Measurements from ENCODE around the gene CCDC18.
"Not testable (repeated sequence)": the region's sequence is repeated elsewhere in the genome, so short reads cannot be mapped to it uniquely, and the experiment has no call there.

Gene CCDC18

DNA sequence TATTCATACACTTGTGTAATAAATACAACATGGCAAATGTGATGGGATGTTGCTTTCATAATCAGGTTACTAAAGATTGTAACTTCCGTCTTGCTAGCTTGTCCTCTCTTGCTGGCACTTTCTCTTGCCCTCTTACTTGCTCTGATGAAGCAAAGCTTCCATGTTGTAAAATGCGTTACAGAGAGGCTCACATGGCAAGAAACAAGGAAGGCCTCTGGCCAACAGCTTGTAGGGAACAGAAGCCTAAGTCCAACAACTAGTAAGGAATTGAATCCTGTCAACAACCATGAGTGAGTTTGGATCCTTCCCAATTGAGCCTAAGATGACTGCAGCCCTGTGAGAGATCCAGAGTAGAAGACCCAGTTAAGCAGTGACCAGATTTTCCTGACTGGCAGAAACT, 15.7 kb upstream of the CCDC18 start:
- Histone ChIP-seq H3K4me2 (ENCODE audit: low read length) (no peak overlapping the region), H3K27ac (ENCODE audit: low read length) (no peak overlapping the region), H3K4me3 (ENCODE audit: low read length) (no peak overlapping the region), H3K9ac (ENCODE audit: low read length) (no peak overlapping the region), H3K4me1 (ENCODE audit: low read length) (no peaks in the 10 kb centered on the region), H3K27me3 (ENCODE audit: low read depth, low read length) (no peaks in the 10 kb centered on the region), H4K20me1 (ENCODE audit: insufficient read depth, low read length) (peaks cover 33% of the 10 kb centered on the region), H2AFZ (ENCODE audit: low read depth, low read length) (no peak overlapping the region), H3K36me3 (replicated peaks; ENCODE audit: low read depth, low read length) (no peaks in the 10 kb centered on the region), H3K79me2 (ENCODE audit: low read length) (peaks cover 68% of the 10 kb centered on the region), H3K9me3 (ENCODE audit: insufficient read depth, low read length) (no peaks in the 10 kb centered on the region)
- no peak for TF ChIP-seq EZH2phosphoT487 (IDR thresholded peaks at IDR 0.05; ENCODE audit: low read depth)
- TF ChIP-seq, protein P1, sequence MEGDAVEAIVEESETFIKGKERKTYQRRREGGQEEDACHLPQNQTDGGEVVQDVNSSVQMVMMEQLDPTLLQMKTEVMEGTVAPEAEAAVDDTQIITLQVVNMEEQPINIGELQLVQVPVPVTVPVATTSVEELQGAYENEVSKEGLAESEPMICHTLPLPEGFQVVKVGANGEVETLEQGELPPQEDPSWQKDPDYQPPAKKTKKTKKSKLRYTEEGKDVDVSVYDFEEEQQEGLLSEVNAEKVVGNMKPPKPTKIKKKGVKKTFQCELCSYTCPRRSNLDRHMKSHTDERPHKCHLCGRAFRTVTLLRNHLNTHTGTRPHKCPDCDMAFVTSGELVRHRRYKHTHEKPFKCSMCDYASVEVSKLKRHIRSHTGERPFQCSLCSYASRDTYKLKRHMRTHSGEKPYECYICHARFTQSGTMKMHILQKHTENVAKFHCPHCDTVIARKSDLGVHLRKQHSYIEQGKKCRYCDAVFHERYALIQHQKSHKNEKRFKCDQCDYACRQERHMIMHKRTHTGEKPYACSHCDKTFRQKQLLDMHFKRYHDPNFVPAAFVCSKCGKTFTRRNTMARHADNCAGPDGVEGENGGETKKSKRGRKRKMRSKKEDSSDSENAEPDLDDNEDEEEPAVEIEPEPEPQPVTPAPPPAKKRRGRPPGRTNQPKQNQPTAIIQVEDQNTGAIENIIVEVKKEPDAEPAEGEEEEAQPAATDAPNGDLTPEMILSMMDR (IDR thresholded peaks at IDR 0.05; ENCODE audit: low read depth, low read length), result no peak

- H3K9me3 ChIP-seq (ENCODE audit: insufficient read depth, low read length); H3K36me3 ChIP-seq (replicated peaks; ENCODE audit: low read depth, low read length); H3K4me1 ChIP-seq (ENCODE audit: low read length); H2AFZ ChIP-seq (ENCODE audit: low read depth, low read length); H3K9ac ChIP-seq (ENCODE audit: low read length); H3K27ac ChIP-seq (ENCODE audit: low read length); H3K4me2 ChIP-seq (ENCODE audit: low read length); H3K4me3 ChIP-seq (ENCODE audit: low read length); H3K27me3 ChIP-seq (ENCODE audit: low read depth, low read length): not testable (repeated sequence)
- Histone ChIP-seq H4K20me1 (ENCODE audit: insufficient read depth, low read length) (peaks cover 37% of the 10 kb centered on the region), H3K79me2 (ENCODE audit: low read length) (peaks cover 76% of the 10 kb centered on the region)
Observed at GRCh38 chr1:93165895-93166294, 14.6 kb upstream of the CCDC18 start.

DNA sequence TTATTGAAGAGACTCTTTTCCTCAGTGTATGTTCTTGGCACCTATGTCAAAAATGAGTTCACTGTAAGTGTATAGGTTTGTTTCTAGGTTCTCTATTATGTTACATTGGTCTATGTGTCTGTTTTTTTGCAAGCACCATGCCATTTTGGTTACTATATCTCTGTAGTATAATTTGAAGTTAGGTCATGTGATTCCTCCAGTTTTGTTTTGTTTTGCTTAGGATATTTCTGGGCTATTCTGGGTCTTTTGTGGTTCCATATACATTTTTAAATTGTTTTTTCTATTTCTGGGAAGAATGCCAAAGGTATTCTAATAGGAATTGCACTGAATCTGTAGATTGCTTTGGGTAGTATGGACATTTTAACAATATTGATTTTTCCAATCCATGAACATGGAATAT, 13.5 kb upstream of the CCDC18 start:
- Histone ChIP-seq H3K9ac (ENCODE audit: low read length) (no peak overlapping the region), H3K27ac (ENCODE audit: low read length) (no peak overlapping the region), H3K9me3 (ENCODE audit: insufficient read depth, low read length) (no peaks in the 10 kb centered on the region), H3K4me3 (ENCODE audit: low read length) (no peak overlapping the region), H2AFZ (ENCODE audit: low read depth, low read length) (no peak overlapping the region), H3K36me3 (replicated peaks; ENCODE audit: low read depth, low read length) (peaks cover 8% of the 10 kb centered on the region), H4K20me1 (ENCODE audit: insufficient read depth, low read length) (peaks cover 39% of the 10 kb centered on the region), H3K4me1 (ENCODE audit: low read length) (no peaks in the 10 kb centered on the region), H3K4me2 (ENCODE audit: low read length) (no peak overlapping the region), H3K27me3 (ENCODE audit: low read depth, low read length) (no peaks in the 10 kb centered on the region), H3K79me2 (ENCODE audit: low read length) (peaks cover 80% of the 10 kb centered on the region)
- TF ChIP-seq, protein P1 (IDR thresholded peaks at IDR 0.05; ENCODE audit: low read depth, low read length), result no peak
- no peak for TF ChIP-seq EZH2phosphoT487 (IDR thresholded peaks at IDR 0.05; ENCODE audit: low read depth)

GRCh38 chr1:93170141-93170678, 10.3 kb upstream of the CCDC18 start:
- peaks cover 55% of the 10 kb centered on the region for H4K20me1 ChIP-seq (ENCODE audit: insufficient read depth, low read length)
- not testable (repeated sequence) for H2AFZ ChIP-seq (ENCODE audit: low read depth, low read length); H3K9ac ChIP-seq (ENCODE audit: low read length); H3K4me2 ChIP-seq (ENCODE audit: low read length); H3K27me3 ChIP-seq (ENCODE audit: low read depth, low read length); H3K27ac ChIP-seq (ENCODE audit: low read length); H3K4me3 ChIP-seq (ENCODE audit: low read length); H3K9me3 ChIP-seq (ENCODE audit: insufficient read depth, low read length)
- H3K36me3 ChIP-seq (replicated peaks; ENCODE audit: low read depth, low read length), result peaks cover 12% of the 10 kb centered on the region
- H3K4me1 ChIP-seq (ENCODE audit: low read length), result peaks cover 11% of the 10 kb centered on the region
- H3K79me2 ChIP-seq (ENCODE audit: low read length), result peaks cover 88% of the 10 kb centered on the region

DNA sequence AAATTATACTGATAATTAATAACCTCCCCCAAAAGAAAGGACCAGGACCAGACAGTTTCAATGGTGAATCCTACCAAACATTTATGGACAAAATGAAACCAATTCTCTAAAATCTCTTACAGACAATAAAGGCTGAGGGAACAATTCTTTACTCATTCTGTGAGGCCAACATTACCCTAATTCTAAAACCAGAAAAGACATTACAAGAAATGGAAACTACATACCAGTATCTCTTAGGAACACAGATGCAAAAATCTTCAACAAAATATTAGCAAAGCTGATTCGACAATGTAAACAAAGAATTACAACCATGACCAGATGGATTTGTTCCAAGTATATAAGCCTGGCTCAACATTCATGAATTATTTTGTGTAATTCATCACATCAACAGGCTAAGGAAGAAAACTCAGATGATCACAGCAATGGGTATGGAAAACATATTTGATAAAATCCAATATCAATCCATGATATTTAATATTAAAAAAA, 8.9 kb upstream of the CCDC18 start:
- H3K4me1 ChIP-seq (ENCODE audit: low read length), result peaks cover 11% of the 10 kb centered on the region
- H3K4me3 ChIP-seq (ENCODE audit: low read length), result no peak overlapping the region
- H4K20me1 ChIP-seq (ENCODE audit: insufficient read depth, low read length), result peaks cover 56% of the 10 kb centered on the region
- H3K79me2 ChIP-seq (ENCODE audit: low read length), result peaks cover 93% of the 10 kb centered on the region
- H3K9me3 ChIP-seq (ENCODE audit: insufficient read depth, low read length), result no peaks in the 10 kb centered on the region
- H3K9ac ChIP-seq (ENCODE audit: low read length), result no peak overlapping the region
- H3K4me2 ChIP-seq (ENCODE audit: low read length), result no peak overlapping the region
- H2AFZ ChIP-seq (ENCODE audit: low read depth, low read length), result no peak overlapping the region
- no peaks in the 10 kb centered on the region for H3K27me3 ChIP-seq (ENCODE audit: low read depth, low read length)
- no peak for TF ChIP-seq EZH2phosphoT487 (IDR thresholded peaks at IDR 0.05; ENCODE audit: low read depth)
- TF ChIP-seq, protein P1 (IDR thresholded peaks at IDR 0.05; ENCODE audit: low read depth, low read length), result no peak
- H3K27ac ChIP-seq (ENCODE audit: low read length), result no peak overlapping the region
- H3K36me3 ChIP-seq (replicated peaks; ENCODE audit: low read depth, low read length), result peaks cover 17% of the 10 kb centered on the region
